HG03520 (cell line): ENCODE measurements around the gene AFAP1.
"Not testable (repeated sequence)": the region's sequence is repeated elsewhere in the genome, so short reads cannot be mapped to it uniquely, and the experiment has no call there.

Source experiments
- ATAC-seq: cut with Tn5 transposase; IDR thresholded peaks from one replicate; pipeline ENCODE4 v1.9.1; 2021; ENCODE audit warnings: mild to moderate bottlenecking, moderate library complexity; ENCODE audit not compliant: unreplicated experiment

Gene AFAP1

DNA sequence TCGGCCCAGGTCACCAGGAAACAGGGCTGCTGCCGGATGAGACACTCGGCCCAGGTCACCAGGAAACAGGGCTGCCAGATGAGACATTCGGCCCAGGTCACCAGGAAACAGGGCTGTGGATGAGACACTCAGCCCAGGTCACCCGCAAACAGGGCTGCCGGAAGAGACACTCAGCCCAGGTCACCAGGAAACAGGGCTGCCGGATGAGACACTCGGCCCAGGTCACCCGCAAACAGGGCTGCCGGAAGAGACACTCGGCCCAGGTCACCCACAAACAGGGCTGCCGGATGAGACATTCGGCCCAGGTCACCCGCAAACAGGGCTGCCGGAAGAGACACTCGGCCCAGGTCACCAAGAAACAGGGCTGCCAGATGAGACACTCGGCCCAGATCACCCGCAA is 21.5 kb downstream of the AFAP1 start:
- not testable (repeated sequence) for ATAC-seq

DNA sequence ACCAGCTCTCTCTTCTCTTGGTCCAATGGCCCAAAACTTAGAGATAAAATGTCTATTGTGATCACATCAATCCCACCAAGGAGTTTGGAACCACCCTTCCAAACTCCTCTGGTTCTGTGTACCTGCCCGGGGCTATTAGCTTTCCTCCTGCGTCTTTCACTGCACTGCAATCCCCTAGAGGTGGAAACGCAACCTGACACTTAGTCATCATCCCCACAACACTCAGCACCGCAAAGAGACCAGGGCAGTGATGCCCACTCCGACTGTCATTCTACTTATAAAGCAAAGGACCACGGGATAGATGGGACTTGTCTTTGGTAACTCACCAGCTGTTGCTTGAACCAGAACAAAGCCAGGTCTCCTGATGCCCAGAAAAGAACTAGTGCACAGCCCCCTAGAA is 22.0 kb downstream of the AFAP1 start:
- ATAC-seq = no peak

DNA sequence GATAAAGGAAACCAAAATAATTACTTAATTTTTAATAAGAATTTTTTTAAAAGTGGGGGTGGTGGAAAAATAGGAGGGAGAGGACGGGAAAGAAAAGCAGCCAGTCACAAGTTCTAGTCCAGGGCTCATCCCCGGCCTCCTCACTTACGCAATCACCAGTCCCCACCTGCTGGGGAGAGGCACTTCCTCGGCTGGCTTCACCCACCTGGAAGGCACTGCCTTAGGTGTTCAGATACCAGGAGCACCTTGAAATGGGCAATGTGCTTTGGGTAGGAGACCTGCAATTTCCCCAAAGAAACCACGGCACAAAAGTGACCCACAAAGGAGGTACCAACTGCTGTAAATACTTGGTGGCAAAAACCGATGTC is 23.8 kb downstream of the AFAP1 start:
- ATAC-seq = no peak

DNA sequence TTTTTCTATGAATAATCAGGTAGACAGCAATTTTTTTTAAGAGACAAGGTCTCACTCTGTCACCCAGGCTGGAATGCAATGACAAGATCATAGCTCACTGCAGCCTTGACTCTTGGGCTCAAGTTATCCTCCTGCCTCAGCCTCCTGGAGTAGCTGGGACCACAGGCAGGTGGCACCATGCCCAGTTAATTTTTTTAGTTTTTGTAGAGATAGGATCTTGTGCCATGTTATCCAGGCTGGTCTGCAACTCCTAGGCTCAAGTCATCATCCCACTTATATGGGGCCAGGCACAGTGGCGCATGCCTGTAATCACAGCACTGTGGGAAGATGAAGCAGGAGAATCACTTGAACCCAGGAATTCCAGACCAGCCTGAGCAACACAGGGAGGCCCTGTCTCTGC is 26.8 kb downstream of the AFAP1 start:
- no peak for ATAC-seq

DNA sequence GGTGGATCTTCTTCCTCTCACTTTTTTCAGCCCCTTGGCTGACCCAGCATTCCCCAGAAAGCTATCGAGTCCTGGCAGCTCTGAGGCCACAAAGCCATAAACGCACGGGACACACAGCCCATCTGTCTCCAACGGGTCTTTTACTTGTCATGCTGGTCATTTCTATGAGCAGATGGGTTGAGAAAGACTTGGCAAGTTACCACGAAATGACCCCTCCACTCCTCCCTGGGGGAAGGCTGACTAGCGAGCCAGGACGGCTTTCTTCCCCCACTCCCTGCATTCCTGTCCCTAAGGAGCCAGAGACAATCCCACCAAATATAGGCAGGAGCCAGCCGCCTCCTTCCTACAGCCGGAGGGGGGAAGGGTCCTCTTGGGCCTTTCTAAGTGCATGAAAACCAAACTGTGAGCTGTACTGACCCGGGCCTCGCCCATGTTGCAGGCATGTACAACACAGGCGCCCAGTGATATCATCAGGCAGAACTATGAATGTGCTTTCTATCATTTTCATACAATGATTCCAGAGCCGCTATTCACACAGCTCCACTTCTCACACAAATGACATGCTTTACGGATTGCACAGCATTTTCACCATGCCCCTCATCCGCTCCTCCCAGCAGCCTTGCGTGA is 28.6 kb downstream of the AFAP1 start:
- ATAC-seq = no peak

DNA sequence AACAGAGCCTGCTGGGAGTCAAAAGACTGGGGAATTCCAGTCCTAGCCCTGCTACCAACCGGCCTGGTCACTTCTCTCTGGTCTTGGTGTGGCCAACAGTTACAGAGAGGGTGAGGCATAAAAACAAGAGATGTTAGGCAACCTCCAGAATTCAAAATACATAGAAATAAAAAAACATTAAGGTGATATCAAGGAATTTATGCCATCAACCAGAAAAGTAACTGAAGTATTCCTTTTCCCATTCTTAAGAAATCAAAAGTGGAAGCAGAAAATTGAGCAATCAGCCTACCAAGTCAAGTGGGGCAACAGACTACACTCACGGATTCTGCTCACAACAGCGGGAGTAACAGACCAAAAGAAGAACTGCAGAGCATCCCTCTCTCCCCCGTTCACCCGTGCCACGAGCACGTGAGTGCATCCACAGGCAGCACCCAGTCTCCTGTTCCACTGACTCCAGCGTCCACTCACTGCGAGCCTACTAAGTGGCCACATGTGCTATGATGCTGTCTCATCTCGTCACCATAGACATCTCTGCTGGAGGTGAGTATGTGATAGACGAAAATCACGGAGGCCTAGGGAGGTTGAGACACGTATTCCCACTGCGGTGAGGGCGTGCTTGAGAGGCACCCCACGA is 29.3 kb downstream of the AFAP1 start:
- no peak for ATAC-seq

DNA sequence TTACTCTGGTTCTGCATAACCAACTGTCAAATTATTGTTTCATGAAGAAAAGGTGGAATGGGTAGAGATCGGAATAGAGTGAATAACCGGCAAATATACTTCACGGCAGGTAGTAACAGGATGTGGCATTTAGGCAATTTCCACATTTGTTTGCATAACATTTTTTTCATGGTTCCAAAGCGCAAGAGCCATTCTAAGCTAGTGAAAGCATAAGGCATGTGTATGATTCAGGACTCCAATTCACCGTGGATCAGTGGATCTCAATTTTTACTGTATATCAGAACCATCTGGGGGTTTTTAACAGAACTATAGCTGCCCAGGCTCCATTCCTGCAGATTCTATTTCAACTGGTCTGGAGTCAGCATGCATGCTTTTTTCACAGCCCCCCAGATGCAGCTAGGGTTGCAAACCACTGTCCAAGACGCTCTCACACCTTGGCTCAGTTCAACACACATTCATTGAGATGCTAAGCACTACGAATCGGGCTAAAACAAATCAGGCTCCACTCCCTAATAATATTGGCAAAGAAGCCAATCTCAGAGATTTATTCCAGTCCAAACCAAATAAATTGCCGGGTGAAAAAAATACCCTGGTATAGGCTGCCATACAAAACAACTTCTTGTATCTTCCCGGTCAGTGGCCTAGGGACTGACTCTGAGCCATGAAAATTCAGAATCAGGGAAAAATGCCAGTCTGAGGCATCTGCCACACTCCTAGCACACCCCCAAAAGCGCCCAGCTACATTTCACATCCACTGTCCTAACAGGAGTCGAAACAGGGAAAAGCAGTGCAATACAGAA is 30.0 kb downstream of the AFAP1 start:
- ATAC-seq = no peak

DNA sequence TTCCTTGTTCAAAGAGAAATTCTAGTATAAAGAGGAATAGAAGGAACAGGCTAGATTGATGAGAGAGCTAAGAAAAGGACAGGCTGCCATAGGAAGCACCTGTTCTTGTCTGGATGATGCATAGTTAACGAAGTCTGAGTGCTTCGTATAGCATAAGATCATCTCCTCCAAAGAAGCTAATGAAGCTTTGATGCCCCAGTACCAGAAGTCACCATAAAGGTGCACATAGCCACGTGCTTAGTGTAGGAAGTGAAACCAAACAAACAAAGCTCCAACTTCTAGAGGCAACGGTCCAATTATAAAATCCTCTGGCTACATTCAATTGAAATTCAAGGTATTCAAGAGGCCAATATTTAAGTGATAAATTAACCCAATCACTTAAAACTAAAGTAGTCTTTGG is 31.0 kb downstream of the AFAP1 start:
- ATAC-seq = no peak

DNA sequence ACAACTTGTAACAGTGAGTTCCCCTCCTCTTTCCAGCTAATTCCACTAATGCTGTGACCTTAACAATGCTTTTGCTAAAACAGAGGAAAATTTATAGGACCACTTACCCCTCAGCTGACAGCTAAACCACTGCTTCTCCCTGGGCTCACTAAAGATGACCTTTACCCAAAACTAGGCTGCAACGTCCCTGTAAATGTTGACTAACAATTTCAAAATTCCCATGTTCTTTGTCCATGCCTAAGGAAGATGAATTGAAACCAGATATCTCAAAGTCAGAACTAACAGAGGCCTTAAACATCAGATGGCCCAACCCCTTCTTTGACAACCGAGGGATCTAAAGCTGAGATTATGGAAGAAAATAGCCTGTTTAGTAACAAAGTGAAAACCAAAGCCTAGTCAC is 32.5 kb downstream of the AFAP1 start:
- no peak for ATAC-seq

DNA sequence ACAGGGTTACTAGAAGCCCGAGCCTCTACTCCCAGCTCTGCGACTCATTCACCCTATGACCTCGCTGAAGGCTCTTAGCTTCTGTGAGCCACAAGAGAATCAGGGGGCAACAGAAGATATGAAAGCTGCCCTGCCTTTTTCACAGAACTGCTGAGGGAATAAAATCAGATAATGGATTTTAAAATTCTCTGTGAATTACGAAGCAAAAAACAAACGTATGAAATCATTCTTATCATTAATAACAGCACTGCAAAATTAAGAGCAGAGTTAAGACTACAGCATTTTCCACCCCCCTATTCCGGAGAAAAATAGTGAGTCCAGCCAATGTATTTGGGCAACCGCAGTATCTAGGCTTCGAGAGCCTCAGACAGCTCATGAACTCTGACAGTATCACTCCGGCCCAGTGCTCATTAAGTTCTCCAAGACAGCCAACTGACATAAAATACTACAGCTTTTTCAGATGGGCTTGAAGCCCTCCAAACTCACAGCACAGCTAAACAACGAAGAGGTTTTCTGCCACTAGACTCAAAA is 33.4 kb downstream of the AFAP1 start:
- ATAC-seq = no peak

DNA sequence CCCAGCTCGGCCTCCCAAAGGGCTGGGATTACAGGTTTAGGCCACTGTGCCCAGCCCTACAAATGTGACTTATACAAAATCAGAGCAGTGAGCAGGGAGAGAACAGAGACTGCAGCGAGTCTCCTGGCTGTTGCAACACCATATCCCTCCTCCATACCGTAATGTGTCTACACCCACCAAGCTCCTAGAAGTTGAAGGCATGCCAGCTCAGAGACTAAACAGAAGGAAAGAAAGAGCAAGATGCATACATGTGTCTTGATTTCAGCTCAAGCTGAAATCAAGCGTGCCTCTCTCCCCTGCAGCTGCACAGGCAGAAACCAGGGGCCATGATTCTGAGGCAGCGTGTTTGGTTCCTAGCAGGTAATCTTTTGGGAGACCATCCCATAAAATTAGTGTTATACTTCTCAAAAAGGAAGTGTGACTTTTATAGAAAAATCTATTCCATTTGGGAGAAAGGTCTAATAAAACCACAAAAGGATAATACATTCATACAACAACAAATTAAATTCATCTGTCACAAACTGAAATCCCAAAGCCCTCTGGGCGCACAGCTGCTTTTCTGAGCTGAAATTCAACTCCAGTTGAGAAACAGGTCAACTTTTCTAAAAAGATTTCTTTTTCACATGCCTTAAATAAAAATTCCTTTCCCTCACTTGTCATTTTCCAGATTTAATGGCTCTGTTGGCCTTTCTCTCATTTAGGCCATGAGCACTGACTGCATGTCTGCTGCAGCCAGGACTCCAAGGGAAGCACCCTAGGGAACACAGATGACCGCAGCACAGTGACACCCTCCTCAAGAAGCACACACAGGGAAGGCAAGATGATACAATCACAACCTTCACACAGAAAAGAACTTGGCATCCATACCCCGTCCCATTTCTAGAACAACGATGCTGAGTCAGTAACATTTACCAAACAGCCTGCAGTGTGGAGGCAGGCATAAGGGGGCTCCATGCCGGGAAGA is 34.4 kb downstream of the AFAP1 start:
- no peak for ATAC-seq

DNA sequence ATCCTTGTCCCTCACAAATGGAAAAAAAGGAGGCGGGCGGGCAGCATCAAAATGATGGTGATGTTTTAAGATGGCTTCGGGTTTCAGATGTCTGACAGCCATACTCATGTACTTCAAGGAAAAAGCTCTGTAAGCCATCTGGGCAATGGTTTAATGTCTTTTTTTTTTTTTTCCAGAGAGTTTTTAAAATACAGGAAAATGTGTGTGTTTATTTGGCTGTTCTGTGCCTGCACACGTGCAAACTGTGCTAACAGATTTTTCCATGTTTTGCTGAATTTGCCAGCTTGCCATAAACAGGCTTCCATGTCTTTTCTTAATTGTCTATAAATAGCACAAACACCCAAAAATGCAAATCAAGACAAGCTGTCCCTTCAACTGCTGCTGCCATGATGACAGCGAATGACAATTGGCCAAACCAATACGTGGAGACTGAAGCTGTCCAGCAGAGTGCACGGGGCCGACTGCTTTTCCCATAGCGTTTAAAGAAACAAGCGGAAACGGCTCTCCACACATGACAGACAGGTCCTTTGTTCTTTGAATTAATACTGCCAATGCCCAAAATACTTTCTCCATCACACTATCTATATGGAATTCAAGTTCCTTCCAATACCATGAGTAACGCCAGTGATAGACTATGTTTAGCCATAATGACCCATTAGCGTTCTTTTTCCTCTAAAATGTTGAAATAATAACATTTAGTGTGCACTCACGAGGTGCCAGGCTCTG is 35.7 kb downstream of the AFAP1 start:
- no peak for ATAC-seq

DNA sequence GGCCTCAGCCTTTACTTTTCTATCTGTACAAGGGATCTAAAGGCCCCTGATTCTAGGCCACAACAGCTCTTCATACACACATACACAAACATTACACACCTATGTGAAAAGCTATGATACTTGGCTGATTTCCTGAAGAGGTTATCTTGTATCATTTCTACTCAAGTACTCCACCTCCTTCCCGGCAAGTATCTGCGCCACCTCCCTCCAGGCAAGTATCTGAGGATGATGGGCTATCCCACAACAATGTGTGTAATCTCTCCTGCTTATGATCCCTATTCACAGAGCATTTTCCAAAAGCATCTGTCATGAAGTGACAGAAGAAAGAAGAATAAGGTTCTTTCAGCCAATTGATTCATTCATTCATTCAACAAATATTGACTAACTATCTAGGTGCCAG is 36.8 kb downstream of the AFAP1 start:
- ATAC-seq = no peak

DNA sequence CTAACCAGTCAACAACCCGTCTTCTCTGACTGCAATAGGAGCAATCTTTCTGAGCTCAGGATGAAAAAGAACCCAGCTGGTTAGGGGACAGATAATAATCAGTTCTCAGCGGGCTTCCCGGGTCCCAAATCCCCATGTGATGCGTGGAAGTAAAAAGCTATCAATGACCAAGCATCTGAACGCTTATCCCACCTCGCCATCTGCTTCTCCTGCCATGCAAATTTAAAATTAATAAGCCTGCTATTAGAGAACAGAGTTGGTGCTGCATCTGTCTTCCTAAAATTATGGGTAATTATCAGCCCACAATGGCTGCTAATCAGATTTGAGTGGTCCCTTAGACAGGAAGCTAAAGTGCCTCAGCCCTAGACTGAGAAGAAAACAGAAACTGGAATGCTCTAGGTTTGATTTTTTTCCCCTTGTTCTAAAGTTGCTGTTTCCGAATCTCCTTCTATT is 37.5 kb downstream of the AFAP1 start:
- no peak for ATAC-seq

DNA sequence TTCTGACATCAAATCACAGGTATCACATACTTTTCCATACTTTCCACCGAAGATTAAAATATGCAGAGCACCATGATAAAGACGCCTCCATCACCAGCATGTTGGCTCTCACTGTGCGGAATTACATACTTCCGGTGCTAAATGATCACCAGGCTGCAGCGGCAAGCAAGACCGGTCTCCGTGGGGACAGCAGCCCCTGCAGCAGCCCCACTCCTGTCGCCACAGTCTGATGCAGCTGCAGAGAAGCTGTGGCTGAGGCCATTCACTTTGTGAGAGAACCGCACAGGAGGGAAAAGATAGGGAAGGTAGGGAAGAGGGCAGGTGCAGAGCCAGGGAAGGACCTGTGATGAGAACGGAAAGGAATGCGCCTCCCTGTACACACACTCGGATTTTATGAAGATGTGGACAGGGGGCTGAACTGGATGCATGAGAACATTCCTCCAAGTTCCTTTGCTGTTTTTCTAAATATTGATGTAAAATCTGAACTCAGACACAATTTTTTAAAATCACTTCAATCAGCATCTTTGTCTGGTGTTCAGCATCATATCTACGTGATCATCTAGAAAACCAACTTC is 38.3 kb downstream of the AFAP1 start:
- no peak for ATAC-seq

DNA sequence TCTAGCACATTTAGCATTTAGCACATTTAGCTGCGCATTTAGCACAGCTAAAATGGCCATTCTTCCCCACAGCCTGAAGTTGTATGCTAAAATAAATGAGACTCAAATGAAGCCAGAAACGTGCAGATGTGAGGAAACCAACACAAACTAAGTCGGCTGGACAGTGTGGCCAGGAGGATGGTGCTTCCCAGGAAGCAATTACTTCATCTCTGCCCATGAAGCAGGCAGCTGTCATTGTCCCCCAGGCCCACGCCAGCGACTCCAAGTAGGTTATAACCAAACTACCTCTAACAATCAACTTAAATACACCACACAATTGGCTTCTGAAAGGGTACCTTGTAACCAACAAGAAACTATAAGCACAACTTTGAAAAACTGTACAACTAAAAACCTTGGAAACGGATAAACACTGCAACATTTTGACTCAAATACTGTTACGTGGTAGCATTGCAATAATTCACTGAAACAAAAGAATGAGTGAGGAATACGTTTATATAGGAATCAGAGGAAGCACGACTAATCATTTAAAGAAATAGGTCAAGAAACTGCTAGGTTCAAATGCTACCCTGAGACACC is 39.2 kb downstream of the AFAP1 start:
- ATAC-seq = no peak

DNA sequence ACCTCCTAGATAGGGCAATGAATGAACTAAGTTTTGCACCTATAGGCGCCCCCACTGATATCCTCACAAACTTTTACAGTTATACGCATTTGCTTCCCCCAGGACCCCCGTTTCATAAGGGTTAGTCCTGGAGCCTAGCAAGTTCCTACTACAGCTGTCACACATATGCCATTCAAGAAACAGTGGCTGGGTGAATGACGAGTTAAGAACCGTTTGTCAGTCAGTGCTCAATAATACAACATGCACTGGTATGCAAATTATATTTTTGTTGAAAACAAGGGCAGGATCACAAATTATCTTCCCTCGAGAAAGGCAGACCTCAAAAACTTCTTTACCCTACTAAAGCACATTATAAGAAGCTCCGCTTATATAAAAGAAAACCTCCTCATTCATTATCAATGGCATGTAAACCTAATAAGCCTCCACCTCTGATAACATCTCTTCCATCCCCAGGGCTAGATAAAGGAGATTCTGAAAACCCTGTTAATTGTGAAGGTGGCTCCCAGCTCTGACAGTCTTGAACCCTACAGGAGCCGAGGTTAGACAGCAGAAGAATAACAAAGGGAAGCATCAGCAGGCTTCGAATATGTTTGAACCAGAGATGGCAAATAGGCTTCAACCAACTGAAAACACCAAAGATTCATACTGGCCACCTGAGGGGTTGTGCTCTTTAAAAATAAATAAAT is 40.3 kb downstream of the AFAP1 start:
- ATAC-seq = no peak

DNA sequence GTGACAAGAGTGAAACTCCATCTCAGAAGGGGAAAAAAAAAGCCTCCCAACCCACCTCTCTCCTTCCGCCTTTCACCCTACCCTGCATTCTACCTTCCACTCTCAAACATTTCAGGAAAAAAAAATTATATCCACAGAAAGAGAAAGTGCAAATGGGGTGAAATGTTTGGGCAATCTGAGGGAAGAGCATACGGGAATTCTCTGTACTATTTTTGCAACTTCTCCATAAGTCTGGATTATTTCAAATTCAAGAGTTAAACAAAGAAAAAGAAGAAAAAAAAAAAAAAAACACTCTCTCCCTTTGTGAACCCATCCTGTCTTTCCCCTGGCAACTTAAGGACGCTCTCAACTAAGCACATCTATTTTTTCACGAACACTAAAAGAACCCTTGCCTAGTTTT is 41.3 kb downstream of the AFAP1 start:
- no peak for ATAC-seq

DNA sequence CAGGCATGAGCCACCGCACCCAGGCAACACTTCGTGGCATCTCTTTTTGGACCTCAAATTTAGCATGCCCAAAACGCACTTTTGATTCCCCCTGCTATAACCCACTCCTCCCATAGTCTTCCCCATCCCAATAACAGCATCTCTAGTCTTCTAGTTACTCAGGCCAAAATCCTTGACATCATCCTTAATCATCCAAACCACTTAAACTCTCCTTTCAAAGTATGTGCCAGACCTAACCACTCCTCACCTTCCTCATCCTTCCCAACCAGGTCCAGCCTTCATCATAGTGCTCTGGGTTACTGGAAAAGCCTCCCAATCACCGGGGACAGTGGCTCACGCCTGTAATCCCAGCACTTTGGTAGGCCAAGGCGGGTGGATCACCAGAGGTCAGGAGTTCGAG is 41.9 kb downstream of the AFAP1 start:
- ATAC-seq = no peak
